ENCODE results near the gene COLEC11. TPM values are rescaled to one million over a fixed set of nuclear protein-coding genes. Genes with fewer than 3 reads are reported as not detected.

COLEC11 gene
- total and polyA plus RNA-seq, 9 donors, result 16.7 to 187 (median 59.9) TPM

- no peak overlapping the region for H3K27ac ChIP-seq
- TF ChIP-seq CTCF (IDR thresholded peaks at IDR 0.05), result no peak
- TF ChIP-seq POLR2A (IDR thresholded peaks at IDR 0.05), result no peak
- no peak for TF ChIP-seq EP300 (IDR thresholded peaks at IDR 0.05)
- H3K27me3 ChIP-seq, result no peaks in the 10 kb centered on the region
- H3K36me3 ChIP-seq, result no peaks in the 10 kb centered on the region
- peak in 2 of 5 donors; percentile 25 to 35 for DNase-seq
- intact Hi-C loops (cut with DNase I), result loop anchor here in 1 of 4 donors (5.0 kb wide), 1 partner anchor 35 kb away; no protein-coding TSS in a partner anchor
- WGBS, 3 donors, result 66 to 81% (median 68%) methylated on average over 16 of the region's 16 CpGs
- peaks cover 16% of the 10 kb centered on the region for H3K4me1 ChIP-seq (ENCODE audit: insufficient read depth)
- H3K4me3 ChIP-seq, result no peak overlapping the region
- no peaks in the 10 kb centered on the region for H3K9me3 ChIP-seq
Observed at GRCh38 chr2:3596901-3597417, 2.0 kb downstream of the COLEC11 start.

- intact Hi-C loops (cut with DNase I), result loop anchor here in 1 of 4 donors (5.0 kb wide), 1 partner anchor 35 kb away; no protein-coding TSS in a partner anchor
- 35 to 66% (median 43%) methylated on average over 6 of the region's 6 CpGs for WGBS, 3 donors
- peak in 1 of 5 donors; percentile 12 for DNase-seq
- Histone ChIP-seq H3K27ac (no peak overlapping the region), H3K4me1 (ENCODE audit: insufficient read depth) (peaks cover 16% of the 10 kb centered on the region), H3K9me3 (no peaks in the 10 kb centered on the region), H3K27me3 (no peaks in the 10 kb centered on the region), H3K4me3 (no peak overlapping the region), H3K36me3 (no peaks in the 10 kb centered on the region)
- TF ChIP-seq CTCF (IDR thresholded peaks at IDR 0.05), result no peak
- no peak for TF ChIP-seq EP300 (IDR thresholded peaks at IDR 0.05)
- no peak for TF ChIP-seq POLR2A (IDR thresholded peaks at IDR 0.05)
Observed at GRCh38 chr2:3597567-3597966, 2.7 kb downstream of the COLEC11 start.

GRCh38 chr2:3598197-3598910 lies 3.4 kb downstream of the COLEC11 start:
- H3K9me3 ChIP-seq, result no peaks in the 10 kb centered on the region
- DNase-seq, result peak in 2 of 5 donors; percentile 24 to 31
- no peaks in the 10 kb centered on the region for H3K27me3 ChIP-seq
- intact Hi-C loops (cut with DNase I), result loop anchor here in 1 of 4 donors (5.0 kb wide), 1 partner anchor 34 kb away; no protein-coding TSS in a partner anchor
- TF ChIP-seq CTCF (IDR thresholded peaks at IDR 0.05) (no peak), EP300 (IDR thresholded peaks at IDR 0.05) (no peak), POLR2A (IDR thresholded peaks at IDR 0.05) (no peak)
- H3K4me3 ChIP-seq, result no peak overlapping the region
- H3K36me3 ChIP-seq, result no peaks in the 10 kb centered on the region
- no peak overlapping the region for H3K27ac ChIP-seq
- WGBS, 3 donors, result 79 to 87% (median 87%) methylated on average over 22 of the region's 22 CpGs
- peaks cover 16% of the 10 kb centered on the region for H3K4me1 ChIP-seq (ENCODE audit: insufficient read depth)

- H3K4me3 ChIP-seq, result no peak overlapping the region
- WGBS, 3 donors, result 86 to 89% (median 88%) methylated on average over 22 of the region's 22 CpGs
- no peak overlapping the region for H3K27ac ChIP-seq
- intact Hi-C loops (cut with DNase I), result loop anchor here in 1 of 4 donors (5.0 kb wide), 1 partner anchor 33 kb away; no protein-coding TSS in a partner anchor
- TF ChIP-seq EP300 (IDR thresholded peaks at IDR 0.05) (no peak), CTCF (IDR thresholded peaks at IDR 0.05) (no peak), POLR2A (IDR thresholded peaks at IDR 0.05) (no peak)
- DNase-seq, result peak in 2 of 5 donors; percentile 9 to 26
- H3K27me3 ChIP-seq, result no peaks in the 10 kb centered on the region
- H3K36me3 ChIP-seq, result no peaks in the 10 kb centered on the region
- H3K4me1 ChIP-seq (ENCODE audit: insufficient read depth), result peaks cover 22% of the 10 kb centered on the region
- H3K9me3 ChIP-seq, result no peaks in the 10 kb centered on the region
Observed at GRCh38 chr2:3598912-3599854, 4.3 kb downstream of the COLEC11 start.
